GM23338 (cell line): ENCODE data around the gene FAM13A. TPM values are rescaled to one million over a fixed set of nuclear protein-coding genes. Genes with fewer than 3 reads are reported as not detected.
"Not testable (repeated sequence)": the region's sequence is repeated elsewhere in the genome, so short reads cannot be mapped to it uniquely, and the experiment has no call there.

Experiments used
- ATAC-seq: fragments of 200-7000 bp; cut with Tn5 transposase; 3 replicates; pipeline ENCODE4 v1.9.1; 2020
- DNase-seq: peaks from one replicate; pipeline ENCODE4 v3.0.0-alpha.2; 2015; ENCODE audit warnings: low spot score
- H2AFZ ChIP-seq: fragments of 200-600 bp; sonication (generic); 2 replicates; pipeline ENCODE4 v1.8.0; 2016; ENCODE audit warnings: antibody characterized with exemption, mild to moderate bottlenecking, moderate library complexity
- H3F3A ChIP-seq: fragments of 200-600 bp; sonication (generic); replicated peaks from 2 replicates; pipeline ENCODE4 v1.8.0; 2017; ENCODE audit warnings: antibody characterized with exemption, mixed run types, low read depth
- H3K27ac ChIP-seq: fragments of 200-600 bp; sonication (generic); 2 replicates; pipeline ENCODE4 v1.6.1; 2016; ENCODE audit warnings: low read depth
- H3K27me3 ChIP-seq: fragments of 200-600 bp; sonication (generic); 2 replicates; pipeline ENCODE4 v1.8.0; 2016; ENCODE audit warnings: mild to moderate bottlenecking, mixed run types, moderate library complexity; ENCODE audit not compliant: insufficient read depth
- H3K36me3 ChIP-seq: fragments of 200-600 bp; sonication (generic); 2 replicates; pipeline ENCODE4 v1.8.0; 2016; ENCODE audit warnings: mild to moderate bottlenecking; ENCODE audit not compliant: insufficient read depth
- H3K4me1 ChIP-seq: fragments of 200-600 bp; sonication (generic); 2 replicates; pipeline ENCODE4 v1.8.0; 2016; ENCODE audit warnings: mild to moderate bottlenecking, moderate library complexity; ENCODE audit not compliant: insufficient read depth
- H3K4me2 ChIP-seq: fragments of 200-600 bp; sonication (generic); 2 replicates; pipeline ENCODE4 v1.7.1; 2017; ENCODE audit warnings: mixed run types
- H3K4me3 ChIP-seq: fragments of 200-600 bp; sonication (generic); 2 replicates; pipeline ENCODE4 v1.6.1; 2016; ENCODE audit warnings: mixed run types
- H3K79me2 ChIP-seq: fragments of 200-600 bp; sonication (generic); replicated peaks from 2 replicates; pipeline ENCODE4 v1.8.0; 2017; ENCODE audit warnings: mild to moderate bottlenecking; ENCODE audit not compliant: insufficient read depth
- H3K9me2 ChIP-seq: fragments of 200-600 bp; sonication (generic); 2 replicates; pipeline ENCODE4 v1.8.0; 2017; ENCODE audit not compliant: insufficient read depth
- H4K20me1 ChIP-seq: fragments of 200-600 bp; sonication (generic); replicated peaks from 2 replicates; pipeline ENCODE4 v1.8.0; 2017; ENCODE audit warnings: mild to moderate bottlenecking; ENCODE audit not compliant: insufficient read depth
- H3K27ac Mint-ChIP-seq: 2 replicates; pipeline ENCODE4 v1.8.0; 2020; ENCODE audit warnings: inconsistent platforms, mild to moderate bottlenecking, moderate library complexity, mixed read lengths
- H3K27me3 Mint-ChIP-seq: 3 replicates; pipeline ENCODE4 v1.8.0; 2022; ENCODE audit warnings: low read depth, mild to moderate bottlenecking, moderate library complexity, mixed read lengths, inconsistent platforms; ENCODE audit not compliant: insufficient read depth, poor library complexity
- H3K36me3 Mint-ChIP-seq: 3 replicates; pipeline ENCODE4 v1.8.0; 2021; ENCODE audit warnings: low read depth, mild to moderate bottlenecking, inconsistent platforms, moderate library complexity, mixed read lengths
- H3K4me1 Mint-ChIP-seq: 3 replicates; pipeline ENCODE4 v1.8.0; 2020; ENCODE audit warnings: mild to moderate bottlenecking, inconsistent platforms, mixed read lengths
- H3K4me3 Mint-ChIP-seq: 3 replicates; pipeline ENCODE4 v1.8.0; 2021; ENCODE audit warnings: moderate library complexity, mild to moderate bottlenecking, inconsistent platforms, mixed read lengths
- H3K9me3 Mint-ChIP-seq: 3 replicates; pipeline ENCODE4 v1.8.0; 2020; ENCODE audit warnings: moderate library complexity, mild to moderate bottlenecking, inconsistent platforms, mixed read lengths
- CREB1 ChIP-seq: fragments of 250-450 bp; sonication (Bioruptor Pico); IDR thresholded peaks from 2 replicates; pipeline ENCODE4 v1.5.0; 2020; ENCODE audit warnings: low read depth, mild to moderate bottlenecking, moderate library complexity
- EZH2 ChIP-seq: fragments of 200-600 bp; sonication (generic); IDR thresholded peaks from one replicate; pipeline ENCODE4 v1.8.0; 2017; ENCODE audit warnings: antibody characterized with exemption, mild to moderate bottlenecking, low read depth; ENCODE audit not compliant: unreplicated experiment
- EZH2phosphoT487 ChIP-seq: fragments of 200-600 bp; sonication (generic); IDR thresholded peaks from one replicate; pipeline ENCODE4 v1.8.1; 2018; ENCODE audit warnings: antibody characterized with exemption; ENCODE audit not compliant: unreplicated experiment
- JUNB ChIP-seq: IDR thresholded peaks from one replicate; pipeline ENCODE4 v1.6.1; 2016; ENCODE audit warnings: antibody characterized with exemption; ENCODE audit not compliant: unreplicated experiment
- NANOG ChIP-seq: IDR thresholded peaks from 2 replicates; pipeline ENCODE4 v1.6.1; 2016; ENCODE audit warnings: antibody characterized with exemption, borderline replicate concordance
- POLR2AphosphoS5 ChIP-seq: IDR thresholded peaks from 2 replicates; pipeline ENCODE4 v1.6.1; 2016; ENCODE audit warnings: antibody characterized with exemption, low read depth
- ZNF114 ChIP-seq: fragments of 250-450 bp; sonication (Bioruptor Pico); IDR thresholded peaks from 2 replicates; pipeline ENCODE4 v1.5.0; 2020; ENCODE audit warnings: mild to moderate bottlenecking, moderate library complexity
- ZNF331 ChIP-seq: fragments of 250-450 bp; sonication (Bioruptor Pico); IDR thresholded peaks from 2 replicates; pipeline ENCODE4 v1.5.0; 2020; ENCODE audit warnings: low read depth, mild to moderate bottlenecking, moderate library complexity
- polyA plus RNA-seq: library from polyadenylated mRNA; unstranded; fragments of >200 nt; fragmentation: Nextera tagmentation; extraction: Ambion mirVana; gene quantifications from 2 replicates; pipeline ENCODE4 v1.2.1, GENCODE V29; 2016
- total RNA-seq: library from RNA; depleted of rRNA; stranded (reverse); fragments of >200 nt; shearing (Covaris generic); gene quantifications from 2 replicates; pipeline ENCODE4 v1.2.3, GENCODE V29; 2014
- TF ChIP-seq, protein P1 (sequence below): IDR thresholded peaks from 2 replicates; pipeline ENCODE4 v1.6.1; 2016; ENCODE audit warnings: antibody characterized with exemption
- TF ChIP-seq, protein P2 (sequence below): fragments of 250-450 bp; sonication (Bioruptor Pico); IDR thresholded peaks from 2 replicates; pipeline ENCODE4 v1.5.0; 2020; ENCODE audit warnings: mild to moderate bottlenecking, moderate library complexity

The FAM13A gene
- total and polyA plus RNA-seq, 2 experiments from 2014 or later = 13.9 to 28.4 TPM

DNA sequence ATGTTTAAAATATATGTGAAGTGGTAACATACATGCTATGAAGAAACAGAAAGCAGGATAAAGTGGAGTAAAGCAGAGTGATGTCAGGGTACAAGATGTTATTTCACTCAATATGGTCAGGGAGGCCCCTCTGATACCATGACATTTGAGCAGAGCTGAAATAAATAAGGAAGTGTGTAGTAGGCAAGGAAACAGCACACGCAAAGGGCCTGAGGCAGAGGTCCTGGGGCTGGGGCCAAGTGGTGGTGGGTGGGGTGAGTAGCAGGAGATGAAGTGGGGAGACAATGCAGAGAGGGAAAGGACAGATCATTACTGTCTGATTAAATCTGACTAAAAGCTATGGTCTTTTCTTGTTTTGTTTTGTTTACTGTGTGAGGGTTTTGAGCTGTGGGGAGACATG is 61.1 kb downstream of the FAM13A start:
- no peak overlapping the region for H3K27ac Mint-ChIP-seq
- TF ChIP-seq EZH2phosphoT487 = no peak
- TF ChIP-seq EZH2 = no peak
- TF ChIP-seq NANOG = no peak
- TF ChIP-seq CREB1 (CRISPR knock-in tag) = no peak
- TF ChIP-seq POLR2AphosphoS5 = no peak
- no peak for TF ChIP-seq JUNB
- TF ChIP-seq, protein P1, sequence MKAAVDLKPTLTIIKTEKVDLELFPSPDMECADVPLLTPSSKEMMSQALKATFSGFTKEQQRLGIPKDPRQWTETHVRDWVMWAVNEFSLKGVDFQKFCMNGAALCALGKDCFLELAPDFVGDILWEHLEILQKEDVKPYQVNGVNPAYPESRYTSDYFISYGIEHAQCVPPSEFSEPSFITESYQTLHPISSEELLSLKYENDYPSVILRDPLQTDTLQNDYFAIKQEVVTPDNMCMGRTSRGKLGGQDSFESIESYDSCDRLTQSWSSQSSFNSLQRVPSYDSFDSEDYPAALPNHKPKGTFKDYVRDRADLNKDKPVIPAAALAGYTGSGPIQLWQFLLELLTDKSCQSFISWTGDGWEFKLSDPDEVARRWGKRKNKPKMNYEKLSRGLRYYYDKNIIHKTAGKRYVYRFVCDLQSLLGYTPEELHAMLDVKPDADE = no peak
- Histone ChIP-seq H3K9me2 (no peaks in the 10 kb centered on the region), H3F3A (no peaks in the 10 kb centered on the region), H3K36me3 (no peaks in the 10 kb centered on the region), H3K27me3 (no peaks in the 10 kb centered on the region), H3K79me2 (no peaks in the 10 kb centered on the region), H2AFZ (no peak overlapping the region), H3K4me3 (no peak overlapping the region), H3K4me2 (no peak overlapping the region), H4K20me1 (no peaks in the 10 kb centered on the region), H3K4me1 (no peaks in the 10 kb centered on the region), H3K27ac (no peak overlapping the region)
- H3K27me3 Mint-ChIP-seq = no peaks in the 10 kb centered on the region
- H3K36me3 Mint-ChIP-seq = no peaks in the 10 kb centered on the region
- ATAC-seq (no peak), DNase-seq (no peak)
- no peaks in the 10 kb centered on the region for H3K9me3 Mint-ChIP-seq
- H3K4me1 Mint-ChIP-seq = no peaks in the 10 kb centered on the region
- H3K4me3 Mint-ChIP-seq = no peak overlapping the region

DNA sequence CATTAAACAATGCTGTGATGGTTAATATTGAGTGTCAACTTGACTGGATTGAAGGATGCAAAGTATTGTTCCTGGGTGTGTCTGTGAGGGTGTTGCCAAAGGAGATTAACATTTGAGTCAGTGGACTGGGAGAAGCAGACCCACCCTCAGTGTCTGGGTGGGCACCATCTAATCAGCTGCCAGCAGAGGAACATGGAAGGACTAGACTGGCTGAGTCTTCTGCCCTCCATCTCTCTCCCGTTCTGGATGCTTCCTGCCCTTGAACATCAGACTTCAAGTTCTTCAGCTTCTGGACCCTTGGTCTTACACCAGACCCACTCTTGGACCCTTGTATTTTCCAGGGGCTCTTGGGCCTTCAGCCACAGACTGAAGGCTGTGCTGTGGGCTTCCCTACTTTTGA is 61.7 kb downstream of the FAM13A start:
- ATAC-seq = not testable (repeated sequence)

DNA sequence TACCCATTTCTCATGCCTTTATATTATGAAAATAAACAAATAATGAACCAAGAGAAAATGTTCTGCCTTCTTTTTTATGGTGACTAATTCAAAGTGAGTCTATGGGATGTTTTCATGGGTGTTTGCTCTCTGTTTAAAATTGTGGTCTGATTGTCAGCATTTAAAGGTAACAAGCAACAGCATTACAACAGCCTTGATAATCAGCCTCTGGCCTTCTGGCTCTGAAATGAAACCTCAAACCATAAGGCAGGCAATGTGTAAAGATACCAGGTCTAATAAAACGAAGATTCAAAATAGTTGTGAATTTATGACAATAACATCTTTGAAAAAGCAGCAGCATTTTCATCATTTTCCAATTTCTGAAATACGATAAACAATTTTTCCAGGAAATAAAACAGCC is 63.7 kb downstream of the FAM13A start:
- ATAC-seq (no peak), DNase-seq (no peak)
- H3K36me3 Mint-ChIP-seq = no peaks in the 10 kb centered on the region
- H3K4me2 ChIP-seq = no peak overlapping the region
- no peaks in the 10 kb centered on the region for H3F3A ChIP-seq
- H3K36me3 ChIP-seq = no peaks in the 10 kb centered on the region
- H3K9me3 Mint-ChIP-seq = no peaks in the 10 kb centered on the region
- no peaks in the 10 kb centered on the region for H3K4me1 Mint-ChIP-seq
- no peaks in the 10 kb centered on the region for H3K4me1 ChIP-seq
- H3K27ac Mint-ChIP-seq = no peak overlapping the region
- H3K4me3 ChIP-seq = no peak overlapping the region
- no peaks in the 10 kb centered on the region for H4K20me1 ChIP-seq
- H3K27ac ChIP-seq = no peak overlapping the region
- H3K79me2 ChIP-seq = no peaks in the 10 kb centered on the region
- no peaks in the 10 kb centered on the region for H3K9me2 ChIP-seq
- no peak overlapping the region for H2AFZ ChIP-seq
- H3K4me3 Mint-ChIP-seq = no peak overlapping the region
- no peaks in the 10 kb centered on the region for H3K27me3 Mint-ChIP-seq
- H3K27me3 ChIP-seq = no peaks in the 10 kb centered on the region
- TF ChIP-seq EZH2 = no peak
- no peak for TF ChIP-seq ZNF114 (CRISPR knock-in tag)
- TF ChIP-seq ZNF331 (CRISPR knock-in tag) = no peak
- TF ChIP-seq, protein P2, sequence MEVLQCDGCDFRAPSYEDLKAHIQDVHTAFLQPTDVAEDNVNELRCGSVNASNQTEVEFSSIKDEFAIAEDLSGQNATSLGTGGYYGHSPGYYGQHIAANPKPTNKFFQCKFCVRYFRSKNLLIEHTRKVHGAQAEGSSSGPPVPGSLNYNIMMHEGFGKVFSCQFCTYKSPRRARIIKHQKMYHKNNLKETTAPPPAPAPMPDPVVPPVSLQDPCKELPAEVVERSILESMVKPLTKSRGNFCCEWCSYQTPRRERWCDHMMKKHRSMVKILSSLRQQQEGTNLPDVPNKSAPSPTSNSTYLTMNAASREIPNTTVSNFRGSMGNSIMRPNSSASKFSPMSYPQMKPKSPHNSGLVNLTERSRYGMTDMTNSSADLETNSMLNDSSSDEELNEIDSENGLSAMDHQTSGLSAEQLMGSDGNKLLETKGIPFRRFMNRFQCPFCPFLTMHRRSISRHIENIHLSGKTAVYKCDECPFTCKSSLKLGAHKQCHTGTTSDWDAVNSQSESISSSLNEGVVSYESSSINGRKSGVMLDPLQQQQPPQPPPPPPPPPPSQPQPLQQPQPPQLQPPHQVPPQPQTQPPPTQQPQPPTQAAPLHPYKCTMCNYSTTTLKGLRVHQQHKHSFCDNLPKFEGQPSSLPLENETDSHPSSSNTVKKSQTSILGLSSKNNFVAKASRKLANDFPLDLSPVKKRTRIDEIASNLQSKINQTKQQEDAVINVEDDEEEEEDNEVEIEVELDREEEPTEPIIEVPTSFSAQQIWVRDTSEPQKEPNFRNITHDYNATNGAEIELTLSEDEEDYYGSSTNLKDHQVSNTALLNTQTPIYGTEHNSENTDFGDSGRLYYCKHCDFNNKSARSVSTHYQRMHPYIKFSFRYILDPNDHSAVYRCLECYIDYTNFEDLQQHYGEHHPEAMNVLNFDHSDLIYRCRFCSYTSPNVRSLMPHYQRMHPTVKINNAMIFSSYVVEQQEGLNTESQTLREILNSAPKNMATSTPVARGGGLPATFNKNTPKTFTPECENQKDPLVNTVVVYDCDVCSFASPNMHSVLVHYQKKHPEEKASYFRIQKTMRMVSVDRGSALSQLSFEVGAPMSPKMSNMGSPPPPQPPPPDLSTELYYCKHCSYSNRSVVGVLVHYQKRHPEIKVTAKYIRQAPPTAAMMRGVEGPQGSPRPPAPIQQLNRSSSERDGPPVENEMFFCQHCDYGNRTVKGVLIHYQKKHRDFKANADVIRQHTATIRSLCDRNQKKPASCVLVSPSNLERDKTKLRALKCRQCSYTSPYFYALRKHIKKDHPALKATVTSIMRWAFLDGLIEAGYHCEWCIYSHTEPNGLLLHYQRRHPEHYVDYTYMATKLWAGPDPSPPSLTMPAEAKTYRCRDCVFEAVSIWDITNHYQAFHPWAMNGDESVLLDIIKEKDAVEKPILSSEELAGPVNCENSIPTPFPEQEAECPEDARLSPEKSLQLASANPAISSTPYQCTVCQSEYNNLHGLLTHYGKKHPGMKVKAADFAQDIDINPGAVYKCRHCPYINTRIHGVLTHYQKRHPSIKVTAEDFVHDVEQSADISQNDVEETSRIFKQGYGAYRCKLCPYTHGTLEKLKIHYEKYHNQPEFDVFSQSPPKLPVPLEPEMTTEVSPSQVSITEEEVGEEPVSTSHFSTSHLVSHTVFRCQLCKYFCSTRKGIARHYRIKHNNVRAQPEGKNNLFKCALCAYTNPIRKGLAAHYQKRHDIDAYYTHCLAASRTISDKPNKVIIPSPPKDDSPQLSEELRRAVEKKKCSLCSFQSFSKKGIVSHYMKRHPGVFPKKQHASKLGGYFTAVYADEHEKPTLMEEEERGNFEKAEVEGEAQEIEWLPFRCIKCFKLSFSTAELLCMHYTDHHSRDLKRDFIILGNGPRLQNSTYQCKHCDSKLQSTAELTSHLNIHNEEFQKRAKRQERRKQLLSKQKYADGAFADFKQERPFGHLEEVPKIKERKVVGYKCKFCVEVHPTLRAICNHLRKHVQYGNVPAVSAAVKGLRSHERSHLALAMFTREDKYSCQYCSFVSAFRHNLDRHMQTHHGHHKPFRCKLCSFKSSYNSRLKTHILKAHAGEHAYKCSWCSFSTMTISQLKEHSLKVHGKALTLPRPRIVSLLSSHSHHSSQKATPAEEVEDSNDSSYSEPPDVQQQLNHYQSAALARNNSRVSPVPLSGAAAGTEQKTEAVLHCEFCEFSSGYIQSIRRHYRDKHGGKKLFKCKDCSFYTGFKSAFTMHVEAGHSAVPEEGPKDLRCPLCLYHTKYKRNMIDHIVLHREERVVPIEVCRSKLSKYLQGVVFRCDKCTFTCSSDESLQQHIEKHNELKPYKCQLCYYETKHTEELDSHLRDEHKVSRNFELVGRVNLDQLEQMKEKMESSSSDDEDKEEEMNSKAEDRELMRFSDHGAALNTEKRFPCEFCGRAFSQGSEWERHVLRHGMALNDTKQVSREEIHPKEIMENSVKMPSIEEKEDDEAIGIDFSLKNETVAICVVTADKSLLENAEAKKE (CRISPR knock-in tag) = no peak
- TF ChIP-seq CREB1 (CRISPR knock-in tag) = no peak
- no peak for TF ChIP-seq JUNB
- no peak for TF ChIP-seq EZH2phosphoT487

More for the DNA sequence above, 61.7 kb downstream of the FAM13A start:
- not testable (repeated sequence) for H3K4me3 Mint-ChIP-seq, H3K27me3 Mint-ChIP-seq, H3K9me2 ChIP-seq, H3K27ac Mint-ChIP-seq, H3K27ac ChIP-seq, H3K79me2 ChIP-seq, DNase-seq, H3K9me3 Mint-ChIP-seq, H3K4me3 ChIP-seq, H3K4me2 ChIP-seq, H2AFZ ChIP-seq, H3F3A ChIP-seq, H4K20me1 ChIP-seq, H3K36me3 ChIP-seq, H3K4me1 ChIP-seq, H3K4me1 Mint-ChIP-seq, H3K36me3 Mint-ChIP-seq, H3K27me3 ChIP-seq
